Upper lobe of left lung (tissue), 6 donors: Measurements from ENCODE around the gene KCNC1. TPM values are rescaled to one million over a fixed set of nuclear protein-coding genes. Genes with fewer than 3 reads are reported as not detected.

ENCODE experiments used
- ATAC-seq, 2 donors: fragments of 200-7000 bp; cut with Tn5 transposase; one replicate each; pipeline ENCODE4 v1.9.1; 2022; ENCODE audit warnings: mild to moderate bottlenecking in 2 of 2, moderate library complexity in 2 of 2; ENCODE audit not compliant: low FRiP score in 2 of 2
- DNase-seq, 2 donors: peaks; one replicate each; pipeline ENCODE4 v3.0.0-alpha.2; 2019 to 2020
- H3K27ac ChIP-seq, 4 donors: fragments of 200-600 bp; sonication (generic); one replicate each; pipeline ENCODE4 v1.5.1; 2016 to 2019
- H3K27me3 ChIP-seq, 4 donors: fragments of 200-600 bp; sonication (generic); one replicate each; pipeline ENCODE4 v1.5.1; 2017 to 2019
- H3K36me3 ChIP-seq, 4 donors: fragments of 200-600 bp; sonication (generic); one replicate each; pipeline ENCODE4 v1.5.1; 2016 to 2019
- H3K4me1 ChIP-seq, 4 donors: fragments of 200-600 bp; sonication (generic); one replicate each; pipeline ENCODE4 v1.5.1; 2018 to 2019
- H3K4me3 ChIP-seq, 4 donors: fragments of 200-600 bp; sonication (generic); one replicate each; pipeline ENCODE4 v1.5.1; 2017 to 2019; ENCODE audit warnings: mild to moderate bottlenecking in 2 of 4, moderate library complexity in 1 of 4
- H3K9me3 ChIP-seq, 4 donors: fragments of 200-600 bp; sonication (generic); one replicate each; pipeline ENCODE4 v1.5.1; 2018 to 2019
- EP300 ChIP-seq, 4 donors: sonication (generic); formaldehyde crosslinking; IDR thresholded peaks; one replicate each; pipeline ENCODE4 v1.5.1; 2017; ENCODE audit warnings: antibody characterized with exemption in 4 of 4, control low read depth in 2 of 4
- POLR2A ChIP-seq, 4 donors: fragments of 450-650 bp; IDR thresholded peaks; one replicate each; pipeline ENCODE4 v1.5.1; 2016 to 2017; ENCODE audit warnings: antibody characterized with exemption in 4 of 4, mild to moderate bottlenecking in 2 of 4
- POLR2AphosphoS5 ChIP-seq, 2 donors: sonication (generic); formaldehyde crosslinking; IDR thresholded peaks; one replicate each; pipeline ENCODE4 v1.5.1; 2017; ENCODE audit warnings: antibody characterized with exemption in 2 of 2
- WGBS, 2 donors: methylation state at CpG; one replicate each; pipeline ENCODE4 v1.1.5; 2017 to 2018; 5-methylcytosine and 5-hydroxymethylcytosine counted together
- total RNA-seq, 6 donors: library from RNA; depleted of rRNA in 4 of 6; stranded (reverse); fragments of >200 nt in 4 of 6; gene quantifications; one replicate each; pipeline versions ENCODE4 v1.1.0 to v1.2.1, GENCODE V29; 2016 to 2021
- TF ChIP-seq, protein P1 (sequence below), 6 experiments: fragments of 450-650 bp in 4 of 6; fragments of 200-600 bp in 2 of 6; sonication (generic) in 2 of 6; IDR thresholded peaks; one replicate each; pipeline ENCODE4 v1.5.1; 2016 to 2019; ENCODE audit warnings: antibody characterized with exemption in 6 of 6
- donor health status: DM: no; HTN: no; CAD: no; lungs with moderate emphysema.
- donor health status: DM: no; HTN: yes; CAD: no; lungs with severe emphysema.

The KCNC1 gene
- total RNA-seq, 6 donors from 2014 or later = not detected

DNA sequence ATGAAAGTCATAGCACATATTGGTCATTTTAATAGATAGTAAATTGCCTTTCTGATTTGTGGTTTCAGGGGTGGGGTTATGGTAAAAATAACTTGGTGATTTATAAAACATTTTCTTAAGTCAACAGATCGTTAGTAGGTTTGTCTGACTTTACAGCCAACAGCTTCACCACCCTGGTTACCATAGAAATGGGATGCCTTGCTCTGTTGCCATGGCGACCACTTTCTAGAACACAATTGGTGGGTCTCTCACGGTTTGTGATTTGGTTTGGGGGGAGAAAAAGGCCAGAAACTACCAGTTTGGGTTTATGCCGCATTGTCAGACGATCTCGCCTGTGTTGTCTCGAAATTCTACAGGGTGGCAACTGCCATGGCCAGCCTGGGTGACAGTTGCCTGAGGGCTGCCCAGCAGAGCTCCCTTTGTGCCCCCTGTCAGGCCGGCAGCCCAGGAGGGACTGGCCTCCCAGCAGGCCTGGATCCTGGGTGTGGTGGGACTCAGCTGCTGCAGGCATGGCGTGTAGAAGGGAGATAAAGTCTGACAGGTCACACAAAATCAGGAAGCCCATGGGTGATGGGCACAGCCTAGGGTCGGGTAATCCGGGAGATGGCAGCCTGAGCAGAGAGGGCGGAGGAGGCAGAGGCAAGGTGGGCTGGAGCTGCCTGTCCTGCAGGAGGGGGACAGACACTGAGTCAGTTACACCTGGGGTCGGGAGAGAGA, 30.9 kb downstream of the KCNC1 start:
- Histone ChIP-seq H3K27me3 (no peaks in the 10 kb centered on the region), H3K4me3 (no peak overlapping the region), H3K4me1 (no peaks in the 10 kb centered on the region), H3K9me3 (no peaks in the 10 kb centered on the region), H3K36me3 (no peaks in the 10 kb centered on the region), H3K27ac (no peak overlapping the region)
- DNase-seq = peak in 1 of 2 donors; percentile 43
- no peak for ATAC-seq
- no peak for TF ChIP-seq EP300 (IDR thresholded peaks at IDR 0.05)
- TF ChIP-seq POLR2AphosphoS5 (IDR thresholded peaks at IDR 0.05) = no peak
- TF ChIP-seq, protein P1, sequence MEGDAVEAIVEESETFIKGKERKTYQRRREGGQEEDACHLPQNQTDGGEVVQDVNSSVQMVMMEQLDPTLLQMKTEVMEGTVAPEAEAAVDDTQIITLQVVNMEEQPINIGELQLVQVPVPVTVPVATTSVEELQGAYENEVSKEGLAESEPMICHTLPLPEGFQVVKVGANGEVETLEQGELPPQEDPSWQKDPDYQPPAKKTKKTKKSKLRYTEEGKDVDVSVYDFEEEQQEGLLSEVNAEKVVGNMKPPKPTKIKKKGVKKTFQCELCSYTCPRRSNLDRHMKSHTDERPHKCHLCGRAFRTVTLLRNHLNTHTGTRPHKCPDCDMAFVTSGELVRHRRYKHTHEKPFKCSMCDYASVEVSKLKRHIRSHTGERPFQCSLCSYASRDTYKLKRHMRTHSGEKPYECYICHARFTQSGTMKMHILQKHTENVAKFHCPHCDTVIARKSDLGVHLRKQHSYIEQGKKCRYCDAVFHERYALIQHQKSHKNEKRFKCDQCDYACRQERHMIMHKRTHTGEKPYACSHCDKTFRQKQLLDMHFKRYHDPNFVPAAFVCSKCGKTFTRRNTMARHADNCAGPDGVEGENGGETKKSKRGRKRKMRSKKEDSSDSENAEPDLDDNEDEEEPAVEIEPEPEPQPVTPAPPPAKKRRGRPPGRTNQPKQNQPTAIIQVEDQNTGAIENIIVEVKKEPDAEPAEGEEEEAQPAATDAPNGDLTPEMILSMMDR (IDR thresholded peaks at IDR 0.05) = no peak
- no peak for TF ChIP-seq POLR2A (IDR thresholded peaks at IDR 0.05)
- WGBS, 2 donors = 74 to 84% methylated on average over 13 of the region's 13 CpGs

DNA sequence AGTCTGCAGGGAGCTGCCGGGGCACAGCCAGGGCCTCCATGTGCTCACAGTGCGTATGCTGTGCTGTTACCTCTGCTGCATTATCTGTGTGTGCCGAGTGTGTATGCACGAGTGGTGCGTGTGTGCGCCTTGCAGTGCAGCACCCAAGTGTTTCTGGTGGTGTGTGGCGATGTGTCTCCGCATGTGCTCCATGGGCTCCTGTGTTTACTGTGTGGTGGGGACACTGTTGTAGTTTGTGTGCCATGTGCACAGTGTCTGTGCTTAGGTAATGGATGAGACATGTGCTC, 31.4 kb downstream of the KCNC1 start:
- H3K9me3 ChIP-seq = no peaks in the 10 kb centered on the region
- H3K4me3 ChIP-seq = no peak overlapping the region
- no peaks in the 10 kb centered on the region for H3K27me3 ChIP-seq
- TF ChIP-seq POLR2AphosphoS5 (IDR thresholded peaks at IDR 0.05) (no peak), POLR2A (IDR thresholded peaks at IDR 0.05) (no peak), EP300 (IDR thresholded peaks at IDR 0.05) (no peak)
- TF ChIP-seq, protein P1 (IDR thresholded peaks at IDR 0.05) = no peak
- 93 to 96% methylated on average over 8 of the region's 8 CpGs for WGBS, 2 donors
- DNase-seq = peak in 1 of 2 donors; percentile 60
- no peak for ATAC-seq
- H3K4me1 ChIP-seq = no peaks in the 10 kb centered on the region
- H3K36me3 ChIP-seq = no peaks in the 10 kb centered on the region
- H3K27ac ChIP-seq = no peak overlapping the region

DNA sequence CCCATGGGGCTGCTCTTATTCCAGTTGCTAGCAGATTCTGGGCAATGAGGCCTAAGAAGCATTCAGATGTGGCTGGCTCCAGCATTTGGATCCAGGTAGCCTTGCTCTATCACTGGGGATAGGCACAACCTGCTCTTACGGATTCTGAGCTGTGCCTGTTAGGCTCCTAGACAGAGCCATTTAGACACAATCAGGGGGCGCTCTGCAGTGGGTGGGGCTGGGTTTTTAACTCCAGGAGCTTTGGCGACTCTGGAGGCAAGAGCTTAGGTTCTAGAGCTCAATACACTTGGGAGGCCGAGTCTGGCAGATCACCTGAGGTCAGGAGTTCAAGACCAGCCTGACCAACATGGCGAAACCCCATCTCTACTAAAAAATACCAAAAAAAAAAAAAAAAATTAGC, 32.0 kb downstream of the KCNC1 start:
- TF ChIP-seq POLR2AphosphoS5 (IDR thresholded peaks at IDR 0.05) = no peak
- Histone ChIP-seq H3K4me1 (no peaks in the 10 kb centered on the region), H3K4me3 (no peak overlapping the region), H3K36me3 (no peaks in the 10 kb centered on the region), H3K9me3 (no peaks in the 10 kb centered on the region), H3K27ac (no peak overlapping the region), H3K27me3 (no peaks in the 10 kb centered on the region)
- WGBS, 2 donors = 70 to 84% methylated on average over 5 of the region's 5 CpGs
- ATAC-seq = no peak
- no peak for DNase-seq

DNA sequence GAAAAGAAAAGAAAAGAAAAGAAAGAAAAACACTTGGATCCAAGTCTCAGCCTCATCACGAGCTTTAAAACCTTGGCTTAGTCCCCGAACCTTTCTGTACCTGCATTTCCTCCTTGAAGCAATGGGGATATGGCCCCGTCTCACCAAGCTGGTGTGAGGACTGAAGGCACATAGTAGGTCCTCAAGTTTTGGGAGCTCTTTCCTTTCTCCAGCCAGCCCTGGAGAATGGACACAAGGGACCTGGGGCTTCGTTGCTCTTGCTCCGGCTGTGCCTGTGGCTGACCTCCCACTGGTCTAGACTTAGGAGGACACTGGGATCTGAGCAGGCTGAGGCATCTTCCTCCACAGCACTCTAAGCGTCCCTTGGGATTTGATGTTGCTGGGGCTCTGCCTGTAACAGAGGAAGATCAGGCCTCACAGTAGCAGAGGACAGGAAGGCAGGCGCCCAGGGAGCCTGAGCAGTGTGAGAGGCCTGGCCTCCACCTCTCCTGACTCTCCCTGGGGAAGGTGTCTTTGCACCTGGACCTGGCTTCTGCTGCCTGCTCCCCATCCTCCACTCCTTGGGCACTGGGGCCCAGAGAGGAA, 32.8 kb downstream of the KCNC1 start:
- WGBS, 2 donors = 77 to 87% methylated on average over 5 to 7 of the region's 7 CpGs
- TF ChIP-seq POLR2AphosphoS5 (IDR thresholded peaks at IDR 0.05) = no peak
- TF ChIP-seq EP300 (IDR thresholded peaks at IDR 0.05) = no peak
- TF ChIP-seq, protein P1 (IDR thresholded peaks at IDR 0.05) = no peak
- TF ChIP-seq POLR2A (IDR thresholded peaks at IDR 0.05) = no peak
- DNase-seq (no peak), ATAC-seq (no peak)
- H3K27ac ChIP-seq = no peak overlapping the region
- no peaks in the 10 kb centered on the region for H3K27me3 ChIP-seq
- H3K36me3 ChIP-seq = no peaks in the 10 kb centered on the region
- no peaks in the 10 kb centered on the region for H3K9me3 ChIP-seq
- H3K4me3 ChIP-seq = no peak overlapping the region
- H3K4me1 ChIP-seq = no peaks in the 10 kb centered on the region

DNA sequence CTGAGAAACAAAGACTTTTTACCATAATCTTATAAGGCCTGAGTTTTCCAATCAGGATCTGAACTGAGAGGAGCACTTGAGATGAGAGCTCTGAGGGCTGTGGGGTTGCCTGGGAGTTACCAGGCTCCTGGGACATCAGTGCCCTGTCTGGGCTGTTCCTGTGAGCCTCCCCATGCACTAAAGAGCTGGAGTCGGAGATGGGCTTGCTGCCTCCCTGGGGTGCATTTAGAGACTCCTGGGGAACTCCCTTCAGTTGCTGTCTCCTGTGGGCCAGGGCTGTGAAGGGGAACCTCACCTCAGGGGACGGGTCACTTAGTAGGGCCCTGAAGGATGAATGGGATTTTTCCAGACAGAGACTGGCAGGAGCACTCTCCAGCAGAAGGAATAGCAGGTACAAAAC, 33.3 kb downstream of the KCNC1 start:
- Histone ChIP-seq H3K9me3 (no peaks in the 10 kb centered on the region), H3K4me1 (no peaks in the 10 kb centered on the region), H3K27me3 (no peaks in the 10 kb centered on the region), H3K36me3 (no peaks in the 10 kb centered on the region), H3K4me3 (no peak overlapping the region), H3K27ac (no peak overlapping the region)
- DNase-seq (no peak), ATAC-seq (no peak)
- TF ChIP-seq POLR2AphosphoS5 (IDR thresholded peaks at IDR 0.05) (no peak), EP300 (IDR thresholded peaks at IDR 0.05) (no peak), POLR2A (IDR thresholded peaks at IDR 0.05) (no peak)
- TF ChIP-seq, protein P1 (IDR thresholded peaks at IDR 0.05) = no peak
- 91 to 94% methylated on average over 2 of the region's 2 CpGs for WGBS, 2 donors
